ENCODE results near the gene TUT4.

TUT4 gene

GRCh38 chr1:52404116-52404974 is 148.5 kb downstream of the TUT4 start, which contains the start of the genes ORC1 and PRPF38A:
Gene ORC1, minus strand, starts transcription at chr1:52404423. Its CDS starts 2,200 bp downstream, at chr1:52402223.
Gene PRPF38A, plus strand, starts transcription at chr1:52404602. Its CDS starts 148 bp downstream, at chr1:52404750.
- peak; percentile 98 for DNase-seq (ENCODE audit: low spot score)

DNA sequence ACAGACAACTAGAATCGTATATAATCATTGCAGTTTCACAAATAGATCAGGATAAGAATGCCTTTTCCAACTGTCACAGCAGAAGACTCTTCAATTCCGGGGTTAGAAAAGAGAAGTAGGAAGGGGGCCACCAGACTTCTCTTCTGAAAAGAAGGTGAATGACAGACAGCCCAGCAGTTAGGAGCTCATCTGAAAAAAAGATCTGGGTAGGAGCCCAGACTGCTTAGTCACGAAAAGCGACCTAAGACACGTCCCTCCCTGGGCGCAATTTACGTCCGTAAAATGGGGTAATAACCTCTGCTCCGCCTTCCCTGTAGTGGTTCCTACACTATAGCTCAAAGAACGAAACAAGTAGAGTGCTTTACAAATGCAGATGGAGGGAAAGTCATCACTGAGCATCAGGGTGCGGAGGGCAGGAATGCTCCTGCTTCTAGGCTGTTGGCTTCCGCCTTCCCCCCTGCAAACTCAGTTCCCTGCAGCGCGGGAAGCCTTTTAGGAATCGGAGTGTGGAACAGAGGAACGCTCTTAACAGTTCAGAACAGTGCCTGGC is 149.3 kb downstream of the TUT4 start:
- peak; percentile 92 for DNase-seq (ENCODE audit: low spot score)

DNA sequence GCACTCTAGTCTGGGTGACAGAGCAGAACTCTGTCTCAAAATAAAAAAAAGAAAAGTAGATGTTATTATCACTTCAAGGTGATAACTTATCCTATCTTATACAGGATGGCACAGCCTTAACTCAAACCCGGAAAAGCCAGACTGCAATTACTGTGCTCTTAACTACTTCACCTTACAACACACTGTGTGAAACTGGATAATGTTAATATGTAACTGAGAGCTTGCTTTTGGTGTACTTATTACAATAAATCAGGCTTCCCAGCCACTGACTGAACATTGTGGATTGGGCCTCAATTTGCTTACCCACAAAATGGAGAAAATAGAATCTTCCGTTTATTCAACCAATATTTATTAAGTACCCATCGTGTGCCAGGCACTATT is 150.0 kb downstream of the TUT4 start:
- DNase-seq (ENCODE audit: low spot score), result peak; percentile 13

DNA sequence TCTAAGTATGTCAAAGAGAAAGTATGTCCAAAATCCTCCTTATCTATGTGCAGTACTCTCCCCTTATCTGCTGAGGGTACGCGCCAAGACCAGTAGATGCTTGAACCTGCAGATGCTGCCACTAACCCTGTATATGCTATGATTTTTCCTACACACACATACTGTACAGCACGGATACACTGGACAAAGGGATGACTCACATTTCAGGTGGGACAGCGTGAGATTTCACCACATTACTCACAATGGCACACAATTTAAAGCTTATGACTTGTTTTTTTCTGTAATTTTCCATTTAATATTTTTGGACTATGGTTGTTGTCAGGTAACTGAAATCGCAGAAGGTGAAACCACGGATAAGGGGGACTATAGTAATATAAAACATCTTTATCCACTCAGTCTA is 152.8 kb downstream of the TUT4 start:
- DNase-seq (ENCODE audit: low spot score), result no peak

DNA sequence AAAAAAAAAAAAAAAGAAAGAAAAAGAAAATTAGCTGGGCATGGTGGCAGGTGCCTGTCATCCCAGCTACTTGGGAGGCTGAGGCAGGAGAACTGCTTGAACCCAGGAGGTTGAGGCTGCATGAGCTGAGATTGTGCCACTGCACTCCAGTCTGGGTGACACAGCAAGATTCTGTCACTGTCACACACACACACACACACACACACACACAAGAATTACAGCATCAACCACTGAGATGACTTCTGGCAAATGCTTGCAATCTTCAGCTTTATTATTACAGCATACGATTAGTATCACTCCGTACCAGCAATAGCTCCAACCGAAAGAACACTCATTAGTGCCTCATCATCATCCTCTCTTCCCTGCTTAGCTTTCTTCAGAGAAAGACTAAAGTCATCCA is 153.3 kb downstream of the TUT4 start:
- no peak for DNase-seq (ENCODE audit: low spot score)

DNA sequence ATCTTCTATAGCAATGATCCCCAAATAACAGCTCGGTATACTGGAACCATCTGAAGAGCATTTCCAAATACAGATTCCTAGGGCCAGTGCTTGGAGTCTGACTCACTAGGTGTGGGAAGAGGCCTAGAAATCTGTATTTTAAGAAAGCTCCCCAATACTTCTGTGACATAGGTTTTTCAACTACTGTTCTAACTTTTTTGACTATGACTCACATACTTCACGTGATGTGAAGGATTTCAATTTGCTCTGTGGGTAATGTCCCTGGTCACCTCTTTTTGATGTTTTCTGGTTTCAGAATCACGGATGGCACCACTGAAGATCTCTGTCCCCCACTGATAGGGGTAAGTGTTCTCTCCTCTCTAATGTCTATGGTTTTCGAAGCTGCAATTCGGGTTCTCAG is 159.7 kb downstream of the TUT4 start:
- DNase-seq (ENCODE audit: low spot score), result no peak

DNA sequence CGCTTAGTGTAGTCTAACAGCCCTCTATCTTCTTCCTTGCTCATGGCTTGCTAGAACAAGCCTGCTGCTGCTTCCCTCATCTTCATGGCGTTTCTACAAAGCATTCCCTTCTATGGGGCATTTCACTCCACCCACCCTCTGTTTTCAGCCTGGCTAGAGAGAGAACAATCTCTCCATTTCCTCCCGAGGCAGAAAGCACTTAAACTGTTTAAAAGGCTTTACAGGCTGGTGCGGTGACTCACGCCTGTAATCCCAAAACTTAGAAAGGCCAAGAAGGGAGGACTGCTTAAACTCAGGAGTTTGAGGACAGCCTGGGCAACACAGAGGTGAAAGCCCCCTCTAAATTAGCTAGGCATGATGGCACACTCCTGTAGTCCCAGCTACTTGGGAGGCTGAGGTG is 166.4 kb downstream of the TUT4 start:
- no peak for DNase-seq (ENCODE audit: low spot score)

GRCh38 chr1:52385376-52385775 is 167.5 kb downstream of the TUT4 start:
- no peak for DNase-seq (ENCODE audit: low spot score)
